ENCODE results near the gene PRKCH.

The PRKCH gene

DNA sequence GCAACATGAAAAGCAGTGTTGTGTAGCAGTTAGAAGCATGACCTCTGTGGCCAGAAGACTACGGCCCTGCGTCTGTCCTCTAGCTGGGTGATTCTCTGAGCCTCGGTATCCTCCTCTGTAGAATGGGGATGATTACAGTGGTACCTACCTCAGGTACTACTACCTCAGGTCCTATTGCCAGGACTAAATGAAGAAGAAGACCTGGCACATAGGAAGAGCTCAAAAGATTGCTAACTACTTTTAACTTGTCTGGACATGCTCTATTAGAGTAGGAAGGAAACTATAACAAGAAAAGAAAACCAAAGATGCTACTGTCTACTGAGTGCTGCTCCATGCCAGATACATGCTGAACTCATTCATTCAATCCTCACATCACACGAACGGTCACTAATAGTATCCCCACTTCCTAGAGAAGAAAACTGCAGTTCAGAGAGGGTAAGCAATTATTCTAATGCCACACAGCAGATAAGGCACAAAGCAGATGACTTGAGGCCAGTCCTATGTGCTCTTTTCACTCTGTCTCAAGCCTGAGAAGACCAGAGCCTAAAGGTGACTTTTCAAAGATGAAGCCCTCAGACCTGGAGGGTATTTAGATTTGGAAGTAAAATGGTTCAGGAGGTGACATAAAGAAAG is 265.8 kb downstream of the PRKCH start:
- no peak for DNase-seq (ENCODE audit: low read depth in 2 of 2)

DNA sequence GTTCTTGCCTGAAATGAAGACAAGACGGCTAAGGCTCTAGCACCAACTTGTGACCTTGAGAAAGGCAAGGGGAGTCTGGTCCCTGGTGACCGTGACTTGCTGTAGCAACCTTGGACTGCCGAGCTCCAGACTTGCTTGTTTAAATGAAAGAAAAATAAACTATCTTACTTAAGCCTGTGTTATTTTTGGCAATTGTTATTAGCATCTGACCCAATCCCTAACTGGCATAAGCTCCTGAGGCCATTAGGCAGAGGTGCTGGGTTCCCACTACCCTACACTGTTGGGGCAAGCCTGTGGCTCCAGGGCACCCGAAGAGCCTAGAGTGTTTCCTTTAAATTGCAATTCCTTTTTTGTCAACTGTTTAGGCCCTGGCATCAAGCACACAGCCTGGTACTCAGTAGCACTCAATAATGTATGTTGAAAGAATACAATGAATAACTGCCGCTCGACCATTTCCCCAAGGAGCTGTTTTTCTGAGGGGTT is 267.1 kb downstream of the PRKCH start:
- DNase-seq (ENCODE audit: low read depth in 2 of 2), result no peak

DNA sequence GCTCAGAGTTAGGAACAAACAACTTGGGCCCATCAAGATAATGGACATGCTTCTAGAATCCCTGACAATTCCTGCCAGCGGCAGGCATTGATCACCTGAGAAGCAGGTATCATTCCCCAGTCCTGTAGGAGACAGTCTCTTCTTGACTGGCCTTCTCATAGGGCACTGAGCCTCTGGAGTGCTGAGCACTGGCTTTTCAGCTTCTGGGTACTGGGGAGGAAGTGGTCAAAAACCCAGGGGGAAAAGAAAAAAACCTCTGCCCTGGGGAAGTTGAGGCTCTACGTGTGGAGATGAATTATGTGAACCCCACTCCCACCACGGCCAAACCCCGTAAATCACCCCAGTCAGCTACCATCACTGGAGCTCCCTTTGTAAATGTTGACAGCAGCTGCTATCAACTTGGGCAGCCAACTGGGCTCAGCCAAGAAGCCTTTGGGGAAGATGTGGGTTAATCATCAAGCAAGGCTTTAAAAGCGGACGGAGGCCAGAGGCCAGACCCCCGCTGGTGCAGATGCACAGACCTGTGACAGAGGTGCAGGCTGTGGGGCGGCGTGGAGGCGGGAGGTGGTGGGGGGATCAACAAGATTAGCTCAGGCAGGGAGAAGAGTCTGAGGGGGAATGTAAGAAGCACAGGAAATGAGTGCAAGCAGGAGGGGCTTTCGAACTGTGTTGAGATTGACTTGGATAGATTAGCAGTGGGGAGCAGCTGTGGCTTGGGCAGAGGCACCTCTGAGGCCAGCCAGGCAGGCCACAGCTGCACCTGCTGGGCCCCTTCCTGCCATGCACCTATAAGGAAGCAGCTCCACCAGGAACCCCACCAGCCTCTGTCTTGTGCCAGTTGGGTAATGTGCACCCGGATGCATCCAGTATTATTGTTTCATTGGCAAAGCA is 268.6 kb downstream of the PRKCH start:
- no peak for DNase-seq (ENCODE audit: low read depth in 2 of 2)

DNA sequence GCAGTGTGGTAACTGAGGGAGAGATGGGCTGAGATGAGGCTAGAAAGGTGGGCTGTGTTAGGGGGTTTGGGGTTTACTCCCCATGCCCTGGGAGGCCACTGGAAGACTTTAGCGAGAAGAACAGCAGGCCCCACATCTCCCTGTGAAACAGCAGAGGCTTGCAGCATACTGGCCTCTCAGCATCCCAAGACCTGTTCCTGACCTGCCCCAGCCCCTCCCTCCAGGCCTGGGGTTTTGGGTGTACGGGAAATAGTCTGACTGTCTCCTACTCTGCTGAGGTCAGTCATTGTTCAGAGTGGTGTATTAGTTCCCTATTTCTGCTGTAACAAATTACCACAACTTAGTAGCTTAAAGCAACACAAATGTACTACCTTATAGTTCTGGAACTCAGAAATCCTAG is 270.5 kb downstream of the PRKCH start:
- DNase-seq (ENCODE audit: low read depth in 2 of 2), result no peak

DNA sequence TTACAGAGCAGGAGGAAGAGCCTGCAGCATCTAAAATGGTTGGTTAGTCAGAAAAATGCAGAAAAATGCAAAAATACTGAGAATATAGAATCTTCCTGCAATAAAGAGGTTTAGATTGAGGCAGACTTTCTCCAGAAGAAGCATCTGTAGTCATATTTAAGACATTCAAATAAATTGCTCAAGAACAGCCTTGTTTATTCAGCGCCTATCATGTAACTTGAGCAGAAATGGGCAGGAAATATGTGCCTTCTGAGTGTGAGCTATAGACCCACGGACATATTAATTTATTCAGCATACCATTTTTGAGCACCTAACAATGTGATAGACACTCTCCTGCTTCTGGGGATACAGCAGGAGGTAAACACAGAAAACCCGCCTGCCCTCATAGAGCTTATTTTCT is 272.0 kb downstream of the PRKCH start:
- no peak for DNase-seq (ENCODE audit: low read depth in 2 of 2)

DNA sequence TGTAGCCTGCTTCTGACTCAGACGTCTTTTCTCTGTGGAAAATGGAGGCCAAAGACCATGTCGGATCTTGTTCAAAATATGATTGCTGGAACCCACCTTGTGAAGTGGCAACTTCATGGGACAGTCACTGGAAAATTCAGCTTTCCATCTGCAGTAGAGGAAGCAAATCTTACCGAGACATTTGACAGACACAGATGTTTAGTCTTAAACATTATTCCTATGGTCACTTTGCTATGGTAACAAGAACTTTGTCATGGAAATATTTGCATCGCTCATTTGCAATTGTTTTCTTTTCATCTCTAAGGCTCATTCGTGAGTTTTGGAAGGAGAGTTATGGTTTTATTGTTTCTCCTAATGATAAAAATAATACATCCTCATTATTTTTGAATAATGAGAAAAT is 275.6 kb downstream of the PRKCH start:
- no peak for DNase-seq (ENCODE audit: low read depth in 2 of 2)

DNA sequence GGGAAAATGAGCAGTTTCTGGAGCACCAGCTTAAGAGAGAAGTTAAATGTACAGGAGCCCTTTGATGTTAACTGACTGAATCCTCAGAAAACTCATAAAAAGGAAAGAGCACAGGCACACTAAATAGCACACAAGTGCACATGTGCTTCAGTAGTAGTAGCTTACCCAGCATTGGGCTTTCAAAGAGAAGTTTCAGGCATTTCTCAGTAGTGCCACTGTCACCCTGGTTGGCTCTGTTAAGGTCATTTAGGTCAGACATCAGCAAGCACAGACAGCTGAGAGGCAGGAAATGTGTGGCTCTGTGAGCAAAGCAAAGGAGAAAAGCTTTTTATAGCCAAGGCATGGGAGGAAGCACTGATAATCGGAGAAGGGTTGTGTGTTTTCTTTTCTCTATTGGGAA is 277.6 kb downstream of the PRKCH start:
- no peak for DNase-seq (ENCODE audit: low read depth in 2 of 2)

DNA sequence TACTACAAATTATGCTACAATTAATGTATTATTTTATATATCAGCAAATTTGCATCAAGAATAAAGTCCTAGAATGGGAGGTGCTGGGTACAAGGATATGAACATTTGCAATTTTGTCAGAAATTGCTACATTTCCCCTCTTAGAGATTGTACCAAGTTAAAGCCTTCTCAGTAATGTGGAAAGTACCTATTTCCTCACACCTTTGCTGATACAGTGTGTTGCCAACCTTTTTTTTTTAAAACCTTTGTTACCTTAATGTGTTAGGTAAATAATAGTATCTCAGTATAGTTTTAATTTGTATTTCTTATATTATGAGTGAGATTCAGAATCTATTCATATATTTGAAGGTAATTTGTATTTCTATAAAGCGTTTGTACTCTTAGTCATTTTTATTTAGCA is 278.6 kb downstream of the PRKCH start:
- no peak for DNase-seq (ENCODE audit: low read depth in 2 of 2)

All from stimulated activated CD4-positive, alpha-beta T cell treated with anti-CD3 and anti-CD28 coated beads, Interleukin-15, amount 100 ng/mL, for 48 hours (primary cell).